ENCODE data around the gene CDK17. TPM values are rescaled to one million over a fixed set of nuclear protein-coding genes. Genes with fewer than 3 reads are reported as not detected.
"Not testable (repeated sequence)": the region's sequence is repeated elsewhere in the genome, so short reads cannot be mapped to it uniquely, and the experiment has no call there.

CDK17 gene
- total RNA-seq, 2 experiments from 2014 or later = 30.1 to 31.7 TPM

- Mint-ChIP-seq H3K9me3 (no peaks in the 10 kb centered on the region), H3K27ac (no peak overlapping the region), H3K27me3 (no peaks in the 10 kb centered on the region), H3K36me3 (no peaks in the 10 kb centered on the region), H3K4me1 (peaks cover 29% of the 10 kb centered on the region), H3K4me3 (no peak overlapping the region)
- DNase-seq = no peak
Observed at GRCh38 chr12:96425951-96426350, 25.7 kb upstream of the CDK17 start.

- Mint-ChIP-seq H3K27me3 (no peaks in the 10 kb centered on the region), H3K27ac (peak overlapping the region; percentile 26), H3K4me1 (peaks cover 31% of the 10 kb centered on the region), H3K9me3 (no peaks in the 10 kb centered on the region), H3K36me3 (no peaks in the 10 kb centered on the region), H3K4me3 (no peak overlapping the region)
- DNase-seq = peak; percentile 23
Observed at GRCh38 chr12:96425321-96425720, 25.1 kb upstream of the CDK17 start.

- Mint-ChIP-seq H3K9me3 (no peaks in the 10 kb centered on the region), H3K27ac (no peak overlapping the region), H3K4me1 (peaks cover 32% of the 10 kb centered on the region), H3K36me3 (no peaks in the 10 kb centered on the region), H3K4me3 (no peak overlapping the region), H3K27me3 (no peaks in the 10 kb centered on the region)
- no peak for DNase-seq
Observed at GRCh38 chr12:96424601-96425000, 24.4 kb upstream of the CDK17 start.

- DNase-seq = no peak
- H3K27me3 Mint-ChIP-seq = no peaks in the 10 kb centered on the region
- no peaks in the 10 kb centered on the region for H3K9me3 Mint-ChIP-seq
- H3K36me3 Mint-ChIP-seq = no peaks in the 10 kb centered on the region
- peaks cover 21% of the 10 kb centered on the region for H3K4me1 Mint-ChIP-seq
- H3K27ac Mint-ChIP-seq = no peak overlapping the region
- H3K4me3 Mint-ChIP-seq = no peak overlapping the region
Observed at GRCh38 chr12:96422192-96422591, 22.0 kb upstream of the CDK17 start.

GRCh38 chr12:96421014-96421413 is 20.8 kb upstream of the CDK17 start:
- Mint-ChIP-seq H3K4me1 (peaks cover 18% of the 10 kb centered on the region), H3K9me3 (no peaks in the 10 kb centered on the region), H3K4me3 (peak overlapping the region; percentile 65), H3K27ac (peak overlapping the region; percentile 72), H3K27me3 (no peaks in the 10 kb centered on the region), H3K36me3 (no peaks in the 10 kb centered on the region)
- no peak for DNase-seq

GRCh38 chr12:96420277-96420835 is 20.1 kb upstream of the CDK17 start:
- Mint-ChIP-seq H3K4me1 (peaks cover 12% of the 10 kb centered on the region), H3K9me3 (no peaks in the 10 kb centered on the region), H3K27ac (no peak overlapping the region), H3K27me3 (no peaks in the 10 kb centered on the region), H3K36me3 (no peaks in the 10 kb centered on the region), H3K4me3 (no peak overlapping the region)
- DNase-seq = no peak

- peaks cover 9% of the 10 kb centered on the region for H3K4me1 Mint-ChIP-seq
Observed at GRCh38 chr12:96419576-96420276, 19.5 kb upstream of the CDK17 start.

GRCh38 chr12:96417688-96418087 is 17.4 kb upstream of the CDK17 start:
- not testable (repeated sequence) for H3K27me3 Mint-ChIP-seq, DNase-seq, H3K4me3 Mint-ChIP-seq, H3K27ac Mint-ChIP-seq, H3K4me1 Mint-ChIP-seq, H3K36me3 Mint-ChIP-seq, H3K9me3 Mint-ChIP-seq

More at GRCh38 chr12:96419576-96420276, 19.5 kb upstream of the CDK17 start:
- Mint-ChIP-seq H3K4me3 (no peak overlapping the region), H3K27ac (no peak overlapping the region), H3K27me3 (no peaks in the 10 kb centered on the region), H3K9me3 (no peaks in the 10 kb centered on the region), H3K36me3 (no peaks in the 10 kb centered on the region)
- DNase-seq = no peak

- H3K27ac Mint-ChIP-seq = no peak overlapping the region
- H3K27me3 Mint-ChIP-seq = no peaks in the 10 kb centered on the region
- no peak overlapping the region for H3K4me3 Mint-ChIP-seq
- no peaks in the 10 kb centered on the region for H3K9me3 Mint-ChIP-seq
- peaks cover 7% of the 10 kb centered on the region for H3K4me1 Mint-ChIP-seq
- DNase-seq = no peak
- no peaks in the 10 kb centered on the region for H3K36me3 Mint-ChIP-seq
Observed at GRCh38 chr12:96416033-96416799, 16.0 kb upstream of the CDK17 start.

- Mint-ChIP-seq H3K4me3 (no peak overlapping the region), H3K27me3 (no peaks in the 10 kb centered on the region)
- DNase-seq = no peak
Observed at GRCh38 chr12:96414637-96415036, 14.4 kb upstream of the CDK17 start.

GRCh38 chr12:96412431-96412830 is 12.2 kb upstream of the CDK17 start:
- Mint-ChIP-seq H3K9me3 (no peaks in the 10 kb centered on the region), H3K27me3 (no peaks in the 10 kb centered on the region), H3K4me1 (peaks cover 2% of the 10 kb centered on the region), H3K27ac (no peak overlapping the region), H3K4me3 (no peak overlapping the region), H3K36me3 (no peaks in the 10 kb centered on the region)
- no peak for DNase-seq

More at GRCh38 chr12:96414637-96415036, 14.4 kb upstream of the CDK17 start:
- Mint-ChIP-seq H3K9me3 (no peaks in the 10 kb centered on the region), H3K4me1 (peaks cover 1% of the 10 kb centered on the region), H3K27ac (no peak overlapping the region), H3K36me3 (no peaks in the 10 kb centered on the region)

- no peaks in the 10 kb centered on the region for H3K9me3 Mint-ChIP-seq
- H3K27me3 Mint-ChIP-seq = no peaks in the 10 kb centered on the region
- H3K4me3 Mint-ChIP-seq = no peak overlapping the region
- peaks cover 2% of the 10 kb centered on the region for H3K4me1 Mint-ChIP-seq
- H3K36me3 Mint-ChIP-seq = no peaks in the 10 kb centered on the region
- no peak overlapping the region for H3K27ac Mint-ChIP-seq
- DNase-seq = no peak
Observed at GRCh38 chr12:96409731-96410130, 9.5 kb upstream of the CDK17 start.

- no peaks in the 10 kb centered on the region for H3K27me3 Mint-ChIP-seq
- H3K4me1 Mint-ChIP-seq = peaks cover 2% of the 10 kb centered on the region
- no peaks in the 10 kb centered on the region for H3K36me3 Mint-ChIP-seq
- no peak for DNase-seq
- no peak overlapping the region for H3K27ac Mint-ChIP-seq
- H3K4me3 Mint-ChIP-seq = no peak overlapping the region
- H3K9me3 Mint-ChIP-seq = no peaks in the 10 kb centered on the region
Observed at GRCh38 chr12:96408993-96409392, 8.8 kb upstream of the CDK17 start.

- not testable (repeated sequence) for H3K4me1 Mint-ChIP-seq, H3K36me3 Mint-ChIP-seq, H3K9me3 Mint-ChIP-seq, H3K4me3 Mint-ChIP-seq, H3K27me3 Mint-ChIP-seq, H3K27ac Mint-ChIP-seq, DNase-seq
Observed at GRCh38 chr12:96407429-96408097, 7.3 kb upstream of the CDK17 start.

GRCh38 chr12:96404696-96405095 is 4.5 kb upstream of the CDK17 start:
- Mint-ChIP-seq H3K27me3 (no peaks in the 10 kb centered on the region), H3K9me3 (no peaks in the 10 kb centered on the region)

More at GRCh38 chr12:96404696-96405095, 4.5 kb upstream of the CDK17 start:
- Mint-ChIP-seq H3K36me3 (no peaks in the 10 kb centered on the region), H3K27ac (no peak overlapping the region), H3K4me3 (no peak overlapping the region), H3K4me1 (peaks cover 17% of the 10 kb centered on the region)
- no peak for DNase-seq

Measured in activated naive CD8-positive, alpha-beta T cell treated with anti-CD3 and anti-CD28 coated beads for 36 hours (primary cell).